IPS DF 4.7 (cell line): ENCODE data around the gene SEC31A.

Experiments used
- DNase-seq: peaks from one replicate; pipeline ENCODE4 v3.0.0-alpha.2; 2013; ENCODE audit warnings: low spot score; ENCODE audit errors: extremely low read depth

The SEC31A gene

DNA sequence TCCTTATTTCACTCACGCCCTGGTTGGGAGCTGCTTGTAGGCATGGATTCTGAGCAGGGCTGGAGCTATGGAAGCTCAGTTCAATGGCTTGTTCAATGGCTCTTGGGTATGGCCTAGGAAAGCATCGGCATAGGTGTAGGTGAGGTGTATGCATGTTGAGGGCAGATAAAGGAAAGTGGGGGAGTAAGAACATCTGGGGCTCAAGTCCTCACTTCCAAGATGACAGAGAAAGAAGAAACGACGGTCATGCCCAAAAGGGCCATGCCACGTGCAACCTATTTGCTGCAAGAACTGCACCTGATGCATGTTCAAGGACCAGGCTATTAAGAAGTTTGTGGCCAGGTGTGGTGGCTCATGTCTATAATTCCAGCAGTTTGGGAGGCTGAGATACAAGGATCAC is 115.7 kb downstream of the SEC31A start:
- DNase-seq, result no peak

DNA sequence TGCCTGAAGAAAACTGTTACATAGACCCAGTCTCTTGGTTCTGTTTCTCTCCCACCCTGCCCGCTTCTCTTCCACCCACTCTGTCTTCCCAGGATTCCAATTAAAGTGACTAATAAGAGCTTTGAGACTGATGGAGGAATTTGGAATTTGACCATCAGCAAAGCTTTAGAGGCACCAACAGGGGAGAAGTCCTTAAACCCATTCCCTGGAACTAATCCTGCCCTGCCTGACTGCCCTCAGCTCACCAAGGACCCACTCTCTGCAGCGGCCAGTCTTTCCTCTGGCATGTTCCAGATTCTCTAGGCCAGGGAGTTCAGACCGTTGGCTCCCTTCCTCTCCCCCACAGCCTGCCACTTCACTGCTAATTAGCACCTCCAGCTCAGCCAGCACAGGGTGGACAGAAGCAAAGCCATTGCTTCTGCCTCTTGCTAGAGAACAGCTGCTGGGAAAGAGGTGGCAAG is 116.2 kb downstream of the SEC31A start:
- no peak for DNase-seq

DNA sequence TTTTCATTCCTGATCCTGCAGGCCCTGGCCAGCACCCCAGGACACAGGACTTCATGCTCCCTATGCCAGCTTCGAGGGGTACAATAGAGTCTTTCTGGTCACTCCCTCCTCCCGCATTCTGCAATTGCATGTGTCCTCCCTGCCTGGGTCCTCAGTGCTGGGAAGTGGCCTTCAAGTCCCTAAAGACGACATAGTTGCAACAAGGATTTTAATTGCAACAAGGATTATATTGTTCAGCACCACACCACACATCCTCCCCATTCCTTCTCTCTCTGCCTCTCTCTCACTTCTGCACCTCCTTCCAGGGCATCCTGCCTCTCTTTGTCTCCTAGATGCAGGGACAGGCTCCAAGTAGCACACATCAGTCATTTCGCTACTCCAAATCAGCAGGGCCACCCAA is 117.9 kb downstream of the SEC31A start:
- DNase-seq, result no peak

DNA sequence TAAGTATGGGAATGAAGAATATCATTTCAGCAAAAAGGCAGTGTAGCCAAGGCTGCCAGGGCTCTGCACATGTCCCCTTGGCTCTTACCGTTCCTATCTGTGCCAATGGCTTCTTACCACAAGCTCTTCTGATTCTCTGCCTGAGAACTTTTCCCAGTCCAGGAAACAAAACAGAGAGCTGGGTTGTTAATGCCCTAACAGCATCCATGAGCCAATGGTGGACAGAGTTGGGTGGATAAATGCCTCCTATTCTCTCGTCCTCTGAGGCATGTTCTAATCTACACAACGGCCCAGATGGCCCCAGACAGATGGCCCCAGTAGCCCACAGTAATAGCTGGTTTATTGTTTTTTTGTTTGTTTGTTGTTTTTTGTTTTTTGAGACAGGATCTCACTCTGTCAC is 120.3 kb downstream of the SEC31A start:
- no peak for DNase-seq
